Natural killer cell treated with Interleukin-12 subunit alpha and Interleukin-12 subunit beta and Interleukin-15 and Interleukin-18, amount 100 ng/mL, for 72 hours (primary cell): ENCODE measurements around the gene RTP1. TPM values are rescaled to one million over a fixed set of nuclear protein-coding genes. Genes with fewer than 3 reads are reported as not detected.
"Not testable (repeated sequence)": the region's sequence is repeated elsewhere in the genome, so short reads cannot be mapped to it uniquely, and the experiment has no call there.

Experiments used
- ATAC-seq, 2 donors: fragments of 150-1000 bp; cut with Tn5 transposase in 1 of 2; sonication (Bioruptor Pico), chemical (Tn5 transposase) in 1 of 2; 2 replicates each; pipeline ENCODE4 v1.10.0; 2021
- DNase-seq: peaks from one replicate; pipeline ENCODE4 v3.0.0; 2022; ENCODE audit warnings: low spot score
- H3K27ac Mint-ChIP-seq, 2 donors: 1 replicate in 1 of 2; 2 replicates in 1 of 2; pipeline ENCODE4 v1.8.0; 2022; ENCODE audit warnings: mixed read lengths in 2 of 2, mild to moderate bottlenecking in 1 of 2, moderate library complexity in 1 of 2
- H3K27me3 Mint-ChIP-seq, 2 donors: 1 replicate in 1 of 2; 2 replicates in 1 of 2; pipeline ENCODE4 v1.8.0; 2022; ENCODE audit warnings: mixed read lengths in 2 of 2
- H3K36me3 Mint-ChIP-seq: one replicate; pipeline ENCODE4 v1.8.0; 2022; ENCODE audit warnings: mixed read lengths
- H3K4me1 Mint-ChIP-seq, 2 donors: 1 replicate in 1 of 2; 2 replicates in 1 of 2; pipeline ENCODE4 v1.8.0; 2022; ENCODE audit warnings: low read depth in 2 of 2, mixed read lengths in 2 of 2, mild to moderate bottlenecking in 1 of 2
- H3K4me3 Mint-ChIP-seq: one replicate; pipeline ENCODE4 v1.8.0; 2022; ENCODE audit warnings: mixed read lengths
- H3K9me3 Mint-ChIP-seq: 2 replicates; pipeline ENCODE4 v1.8.0; 2022; ENCODE audit warnings: mixed read lengths
- total RNA-seq, 2 donors: library from RNA; stranded (reverse); gene quantifications; one replicate each; pipeline ENCODE4 v1.2.3, GENCODE V29; 2022

The RTP1 gene
- not detected for total RNA-seq

GRCh38 chr3:187197335-187197649 lies at the start of gene RTP1:
TSS of gene RTP1 (plus strand) at chr3:187197486. CDS start at chr3:187197516, 30 bp downstream.
- no peak within 1 kb of the TSS for H3K4me3 Mint-ChIP-seq
- DNase-seq = no peak
- H3K36me3 Mint-ChIP-seq = no peaks in the 10 kb centered on the region
- no peak within 1 kb of the TSS for H3K27ac Mint-ChIP-seq
- H3K9me3 Mint-ChIP-seq = no peaks in the 10 kb centered on the region
- ATAC-seq = no peak
- H3K27me3 Mint-ChIP-seq = peaks cover 24 to 47% of the 10 kb centered on the region in 2 donors
- H3K4me1 Mint-ChIP-seq = no peaks in the 10 kb centered on the region

DNA sequence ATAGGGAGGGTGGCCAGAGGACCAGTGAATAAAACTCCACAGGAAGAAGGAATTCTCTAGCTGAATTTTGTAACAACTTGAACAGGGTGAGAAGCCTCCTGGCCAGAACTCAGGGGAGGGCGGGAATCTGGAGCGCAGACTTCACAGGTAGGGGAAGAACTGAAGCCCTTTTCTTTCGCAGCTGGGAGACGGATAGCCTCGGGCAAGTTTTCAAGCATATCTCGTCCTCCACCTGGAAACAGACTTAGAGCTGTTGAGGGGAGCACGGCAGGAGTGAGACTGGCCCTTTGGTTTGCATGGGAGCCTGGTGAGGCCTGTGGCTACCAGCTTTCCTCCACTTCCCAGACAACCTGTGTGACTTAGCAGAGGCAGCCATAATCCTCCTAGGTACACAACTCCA lies 47.1 kb upstream of the RTP1 start:
- DNase-seq = no peak
- peaks cover 31 to 46% of the 10 kb centered on the region in 2 donors for H3K27me3 Mint-ChIP-seq
- no peak overlapping the region for H3K27ac Mint-ChIP-seq
- peaks cover 4% of the 10 kb centered on the region for H3K9me3 Mint-ChIP-seq
- no peak overlapping the region for H3K4me3 Mint-ChIP-seq
- no peaks in the 10 kb centered on the region for H3K4me1 Mint-ChIP-seq
- peaks cover 9% of the 10 kb centered on the region for H3K36me3 Mint-ChIP-seq
- ATAC-seq = no peak

DNA sequence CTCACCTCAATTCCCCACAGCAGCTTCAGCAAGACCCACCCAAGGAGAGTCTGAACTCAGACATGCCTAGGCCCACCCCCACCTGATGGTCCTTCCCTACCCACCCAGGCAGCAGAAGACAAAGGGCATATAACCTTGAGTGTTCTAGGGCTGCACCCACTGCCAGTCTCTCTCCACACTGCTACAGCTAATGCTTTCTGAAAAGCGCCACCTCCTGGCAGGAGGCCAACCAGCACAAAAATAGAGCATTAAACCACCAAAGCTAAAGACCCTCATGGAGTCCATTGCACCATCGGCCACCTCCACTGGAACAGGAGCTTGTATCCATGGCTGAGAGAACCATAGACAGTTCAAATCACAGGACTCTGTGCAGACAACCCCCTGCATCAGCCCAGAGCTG lies 46.7 kb upstream of the RTP1 start:
- H3K9me3 Mint-ChIP-seq = peaks cover 4% of the 10 kb centered on the region
- H3K36me3 Mint-ChIP-seq = peaks cover 7% of the 10 kb centered on the region
- H3K27me3 Mint-ChIP-seq = peaks cover 32 to 50% of the 10 kb centered on the region in 2 donors
- H3K4me3 Mint-ChIP-seq = no peak overlapping the region
- no peaks in the 10 kb centered on the region for H3K4me1 Mint-ChIP-seq
- ATAC-seq (no peak), DNase-seq (peak; percentile 70)
- H3K27ac Mint-ChIP-seq = no peak overlapping the region

DNA sequence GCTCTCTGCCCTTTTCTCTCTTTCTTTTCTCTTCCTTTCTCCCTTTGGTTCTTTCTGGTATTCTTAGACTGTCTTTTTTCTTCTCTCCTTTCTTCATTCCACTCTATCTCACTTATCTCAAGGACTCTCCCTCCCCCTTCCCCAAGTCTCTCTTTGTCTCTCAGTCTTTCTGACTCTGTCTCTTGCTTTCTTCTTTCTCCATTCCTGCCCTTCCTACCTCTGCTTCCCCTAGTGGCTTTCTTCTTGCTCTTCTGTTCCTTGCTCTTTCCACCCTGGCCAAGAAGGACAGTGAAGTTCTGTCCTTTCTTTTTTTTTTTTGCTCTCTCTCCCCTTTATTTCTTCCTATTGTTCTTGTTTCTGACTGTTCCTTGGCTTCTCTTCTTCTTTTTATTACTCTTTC lies 35.7 kb upstream of the RTP1 start:
- Mint-ChIP-seq H3K27ac (no peak overlapping the region), H3K4me1 (no peaks in the 10 kb centered on the region), H3K9me3 (no peaks in the 10 kb centered on the region), H3K36me3 (no peaks in the 10 kb centered on the region), H3K4me3 (no peak overlapping the region), H3K27me3 (peaks cover 29 to 36% of the 10 kb centered on the region in 2 donors)
- DNase-seq (no peak), ATAC-seq (no peak)

DNA sequence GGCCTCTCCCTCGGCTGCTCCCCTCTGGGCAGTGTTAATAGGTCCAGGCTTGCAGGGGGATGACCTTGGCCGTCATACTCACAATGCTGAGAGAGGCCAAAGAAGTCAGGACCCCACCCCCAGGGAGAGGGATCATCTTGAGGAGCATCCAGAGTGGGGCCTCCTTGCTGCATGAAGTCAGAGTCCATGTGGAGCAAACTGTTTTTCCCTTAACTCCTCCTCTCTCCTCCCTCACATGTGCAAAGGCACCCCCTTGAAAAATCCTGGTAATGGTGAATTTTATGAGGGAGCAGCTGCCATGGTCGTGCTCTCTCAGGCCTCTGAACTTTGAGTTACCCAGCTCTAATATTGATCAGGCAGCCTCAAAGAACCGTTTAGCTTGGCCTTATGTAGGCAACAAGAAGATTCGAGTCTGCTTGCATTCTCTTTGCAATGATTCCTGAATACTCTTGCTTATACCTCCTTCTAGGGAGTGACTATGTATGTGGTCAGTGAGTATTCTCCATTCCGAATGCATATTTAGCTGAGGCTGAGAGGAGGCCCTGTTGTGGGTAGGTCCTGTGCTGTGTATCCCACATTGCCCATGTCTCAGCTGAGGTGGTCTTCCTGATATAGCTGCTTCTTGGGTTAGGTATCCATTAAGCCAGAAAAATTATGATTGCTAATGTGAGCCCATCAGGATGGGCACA lies 34.9 kb upstream of the RTP1 start:
- Mint-ChIP-seq H3K4me1 (no peaks in the 10 kb centered on the region), H3K27me3 (peaks cover 29 to 37% of the 10 kb centered on the region in 2 donors), H3K36me3 (no peaks in the 10 kb centered on the region), H3K9me3 (no peaks in the 10 kb centered on the region), H3K4me3 (no peak overlapping the region), H3K27ac (no peak overlapping the region)
- DNase-seq = no peak
- ATAC-seq = no peak

DNA sequence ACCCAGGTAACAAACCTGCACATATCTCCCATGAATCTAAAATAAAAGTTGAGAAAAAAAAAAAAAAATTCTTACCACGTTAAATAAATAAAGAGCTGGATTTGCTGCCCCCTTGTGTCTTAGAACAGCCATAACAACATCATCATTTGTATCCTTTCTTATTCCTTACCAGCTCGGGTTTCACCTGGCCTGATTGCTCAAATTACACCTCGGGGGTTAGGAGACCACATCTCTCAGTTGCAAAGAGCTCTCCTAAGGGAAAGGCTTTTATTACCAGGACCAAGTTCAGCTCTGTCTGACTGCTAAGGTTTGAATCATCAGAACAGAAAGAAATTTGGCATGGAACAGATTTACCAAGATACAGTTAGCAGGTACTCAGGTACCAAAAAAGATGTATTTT lies 32.1 kb upstream of the RTP1 start:
- Mint-ChIP-seq H3K27me3 (peaks cover 32 to 45% of the 10 kb centered on the region in 2 donors), H3K4me3 (no peak overlapping the region), H3K4me1 (no peaks in the 10 kb centered on the region), H3K27ac (no peak overlapping the region), H3K36me3 (no peaks in the 10 kb centered on the region), H3K9me3 (no peaks in the 10 kb centered on the region)
- DNase-seq (no peak), ATAC-seq (no peak)

DNA sequence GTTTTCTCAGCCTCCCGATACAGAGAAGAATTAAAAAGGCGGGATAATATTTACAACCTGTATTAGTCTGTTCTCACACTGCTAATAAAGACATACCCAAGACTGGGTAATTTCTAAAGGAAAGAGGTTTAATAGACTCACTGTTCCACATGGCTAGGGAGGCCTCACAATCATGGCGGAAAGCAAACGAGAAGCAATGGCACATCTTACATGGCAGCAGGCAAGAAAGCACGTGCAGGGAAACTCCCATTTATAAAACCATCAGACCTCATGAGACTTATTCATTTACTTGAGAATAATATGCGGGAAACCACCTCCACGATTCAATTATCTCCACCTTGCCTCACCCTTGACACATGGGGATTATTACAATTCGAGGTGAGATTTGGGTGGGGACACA lies 30.5 kb upstream of the RTP1 start:
- Mint-ChIP-seq H3K9me3 (no peaks in the 10 kb centered on the region), H3K36me3 (no peaks in the 10 kb centered on the region), H3K27ac (no peak overlapping the region), H3K27me3 (peaks cover 24 to 37% of the 10 kb centered on the region in 2 donors), H3K4me1 (no peaks in the 10 kb centered on the region), H3K4me3 (no peak overlapping the region)
- no peak for ATAC-seq
- DNase-seq = no peak

GRCh38 chr3:187167777-187168176 lies 29.5 kb upstream of the RTP1 start:
- Mint-ChIP-seq H3K4me3 (no peak overlapping the region), H3K36me3 (no peaks in the 10 kb centered on the region), H3K27me3 (peaks cover 23 to 34% of the 10 kb centered on the region in 2 donors)

GRCh38 chr3:187169231-187169960 lies 27.9 kb upstream of the RTP1 start:
- ATAC-seq = no peak
- H3K36me3 Mint-ChIP-seq = no peaks in the 10 kb centered on the region
- H3K9me3 Mint-ChIP-seq = no peaks in the 10 kb centered on the region
- H3K27ac Mint-ChIP-seq = no peak overlapping the region
- peaks cover 23 to 38% of the 10 kb centered on the region in 2 donors for H3K27me3 Mint-ChIP-seq
- H3K4me3 Mint-ChIP-seq = no peak overlapping the region
- no peaks in the 10 kb centered on the region for H3K4me1 Mint-ChIP-seq
- DNase-seq = no peak

More at GRCh38 chr3:187167777-187168176, 29.5 kb upstream of the RTP1 start:
- Mint-ChIP-seq H3K27ac (no peak overlapping the region), H3K9me3 (no peaks in the 10 kb centered on the region), H3K4me1 (no peaks in the 10 kb centered on the region)
- DNase-seq (no peak), ATAC-seq (no peak)

GRCh38 chr3:187170911-187171310 lies 26.4 kb upstream of the RTP1 start:
- H3K27ac Mint-ChIP-seq, H3K4me1 Mint-ChIP-seq, ATAC-seq, H3K36me3 Mint-ChIP-seq, H3K9me3 Mint-ChIP-seq, H3K4me3 Mint-ChIP-seq, DNase-seq: not testable (repeated sequence)
- H3K27me3 Mint-ChIP-seq = peaks cover 16 to 29% of the 10 kb centered on the region in 2 donors

DNA sequence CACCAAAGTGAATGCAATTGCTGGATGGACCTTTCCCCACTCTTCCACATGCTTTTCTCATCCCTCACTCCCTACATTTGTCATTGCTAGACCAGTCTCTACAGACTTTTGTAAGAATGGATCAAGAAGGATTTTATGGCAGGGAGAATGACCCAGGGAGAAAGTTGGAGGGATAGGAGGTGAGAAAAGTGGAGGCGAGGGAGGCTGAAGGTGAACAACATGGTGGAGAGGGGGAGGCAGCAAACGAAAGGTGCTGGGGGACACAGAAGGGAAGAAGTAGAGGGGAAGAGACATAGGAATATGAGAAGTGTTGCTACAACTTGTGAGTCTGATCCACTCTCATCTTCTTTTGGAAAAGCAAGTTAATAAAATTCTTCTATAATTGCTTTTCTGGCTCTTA lies 24.4 kb upstream of the RTP1 start:
- no peak overlapping the region for H3K27ac Mint-ChIP-seq
- no peaks in the 10 kb centered on the region for H3K36me3 Mint-ChIP-seq
- ATAC-seq = no peak
- no peak overlapping the region for H3K4me3 Mint-ChIP-seq
- H3K27me3 Mint-ChIP-seq = peaks cover 12 to 22% of the 10 kb centered on the region in 2 donors
- no peak for DNase-seq
- H3K9me3 Mint-ChIP-seq = no peaks in the 10 kb centered on the region
- H3K4me1 Mint-ChIP-seq = no peaks in the 10 kb centered on the region

- H3K27me3 Mint-ChIP-seq = peaks cover 21 to 22% of the 10 kb centered on the region in 2 donors
- H3K9me3 Mint-ChIP-seq = no peaks in the 10 kb centered on the region
- H3K27ac Mint-ChIP-seq = no peak overlapping the region
- no peak overlapping the region for H3K4me3 Mint-ChIP-seq
- no peaks in the 10 kb centered on the region for H3K36me3 Mint-ChIP-seq
- DNase-seq (no peak), ATAC-seq (no peak)
- H3K4me1 Mint-ChIP-seq = no peaks in the 10 kb centered on the region
Observed at GRCh38 chr3:187181454-187182170, 15.7 kb upstream of the RTP1 start.

DNA sequence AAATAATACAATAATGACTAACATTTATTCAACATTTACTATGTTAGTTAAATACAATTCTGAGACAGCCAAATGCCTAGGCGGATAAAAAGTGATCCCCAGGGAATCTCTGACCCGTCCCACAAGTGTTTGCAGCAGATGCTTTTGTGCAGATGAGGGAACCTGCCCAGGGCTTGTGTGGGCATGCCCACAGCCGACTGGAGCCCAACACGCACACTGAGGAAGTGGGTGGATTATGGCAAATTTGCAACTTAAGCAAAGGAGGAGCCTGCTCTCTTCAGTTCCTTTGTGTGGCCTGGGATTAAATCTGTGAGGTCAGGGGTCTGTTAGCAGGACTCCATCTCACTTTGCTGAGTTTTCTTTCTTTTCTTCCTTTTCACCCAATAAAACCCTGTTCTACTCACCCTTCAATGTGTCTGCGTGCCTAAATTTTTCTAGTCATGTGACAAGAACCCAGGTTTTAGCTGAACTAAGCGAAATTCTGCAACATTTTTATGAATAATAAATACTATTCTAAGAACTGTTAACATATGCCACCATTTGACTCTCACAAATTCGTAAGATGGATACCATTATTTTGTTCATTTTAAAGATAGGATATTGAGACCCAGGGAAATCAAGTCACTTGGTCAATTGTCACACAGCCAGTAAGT lies 13.9 kb upstream of the RTP1 start:
- H3K4me1 Mint-ChIP-seq = no peaks in the 10 kb centered on the region
- no peaks in the 10 kb centered on the region for H3K36me3 Mint-ChIP-seq
- ATAC-seq (no peak), DNase-seq (no peak)
- H3K9me3 Mint-ChIP-seq = no peaks in the 10 kb centered on the region
- no peak overlapping the region for H3K27ac Mint-ChIP-seq
- peaks cover 30 to 32% of the 10 kb centered on the region in 2 donors for H3K27me3 Mint-ChIP-seq
- no peak overlapping the region for H3K4me3 Mint-ChIP-seq

- Mint-ChIP-seq H3K9me3 (no peaks in the 10 kb centered on the region), H3K27ac (no peak overlapping the region), H3K4me3 (no peak overlapping the region), H3K36me3 (no peaks in the 10 kb centered on the region), H3K4me1 (peaks cover 0 to 1% of the 10 kb centered on the region in 2 donors), H3K27me3 (peaks cover 33 to 35% of the 10 kb centered on the region in 2 donors)
- DNase-seq = no peak
- ATAC-seq = no peak
Observed at GRCh38 chr3:187183903-187184302, 13.4 kb upstream of the RTP1 start.
